DND-41 (cell line): ENCODE data around the gene TK2.

ENCODE experiments used
- ATAC-seq: fragments of 200-7000 bp; cut with Tn5 transposase; 3 replicates; pipeline ENCODE4 v1.9.1; 2021; ENCODE audit warnings: low read depth; ENCODE audit not compliant: insufficient read depth
- DNase-seq: peaks from one replicate; pipeline ENCODE4 v3.0.0-alpha.2; 2020
- H2AFZ ChIP-seq: 2 replicates; pipeline ENCODE4 v1.6.0; 2012; ENCODE audit warnings: low read depth, low read length
- H3K27ac ChIP-seq: 2 replicates; pipeline ENCODE4 v1.5.1; 2012; ENCODE audit warnings: low read length, inconsistent platforms
- H3K27me3 ChIP-seq: fragments of 200-600 bp; sonication (generic); 2 replicates; pipeline ENCODE4 v1.6.0; 2012; ENCODE audit warnings: low read length, mild to moderate bottlenecking, inconsistent platforms; ENCODE audit not compliant: insufficient read depth, poor library complexity
- H3K36me3 ChIP-seq: 2 replicates; pipeline ENCODE4 v1.5.1; 2012; ENCODE audit warnings: low read length, inconsistent platforms; ENCODE audit not compliant: insufficient read depth
- H3K4me1 ChIP-seq: 2 replicates; pipeline ENCODE4 v1.5.1; 2012; ENCODE audit warnings: mild to moderate bottlenecking, low read length; ENCODE audit not compliant: insufficient read depth
- H3K4me2 ChIP-seq: 2 replicates; pipeline ENCODE4 v1.6.0; 2012; ENCODE audit warnings: mild to moderate bottlenecking, moderate library complexity, low read length, inconsistent platforms; ENCODE audit not compliant: insufficient read depth
- H3K4me3 ChIP-seq, 2 experiments: fragments of 200-600 bp in 1 of 2; shearing (Covaris generic) in 1 of 2; 2 replicates each; pipeline ENCODE4 v1.5.1; 2012 to 2016; ENCODE audit warnings: inconsistent platforms in 2 of 2, low read length in 2 of 2, mild to moderate bottlenecking in 2 of 2, low read depth in 1 of 2, moderate library complexity in 1 of 2
- H3K79me2 ChIP-seq: 2 replicates; pipeline ENCODE4 v1.6.0; 2012; ENCODE audit warnings: low read length, inconsistent platforms; ENCODE audit not compliant: insufficient read depth
- H3K9ac ChIP-seq: 2 replicates; pipeline ENCODE4 v1.6.0; 2012; ENCODE audit warnings: low read depth, mild to moderate bottlenecking, inconsistent platforms, low read length, moderate library complexity
- H3K9me3 ChIP-seq: 2 replicates; pipeline ENCODE4 v1.5.1; 2012; ENCODE audit warnings: low read length, moderate library complexity, mild to moderate bottlenecking, inconsistent platforms; ENCODE audit not compliant: insufficient read depth, severe bottlenecking
- H4K20me1 ChIP-seq: 2 replicates; pipeline ENCODE4 v1.6.0; 2012; ENCODE audit warnings: low read length; ENCODE audit not compliant: insufficient read depth
- EZH2 ChIP-seq: IDR thresholded peaks from 3 replicates; pipeline ENCODE4 v1.6.1; 2012; ENCODE audit warnings: borderline replicate concordance, low read depth, mild to moderate bottlenecking, moderate library complexity, low read length, inconsistent platforms; ENCODE audit not compliant: severe bottlenecking
- TF ChIP-seq, protein P1 (sequence below): IDR thresholded peaks from 2 replicates; pipeline ENCODE4 v1.5.1; 2012; ENCODE audit warnings: borderline replicate concordance, low read length, moderate library complexity, mild to moderate bottlenecking; ENCODE audit not compliant: poor library complexity, severe bottlenecking; ENCODE audit errors: extremely low read depth

Gene TK2

DNA sequence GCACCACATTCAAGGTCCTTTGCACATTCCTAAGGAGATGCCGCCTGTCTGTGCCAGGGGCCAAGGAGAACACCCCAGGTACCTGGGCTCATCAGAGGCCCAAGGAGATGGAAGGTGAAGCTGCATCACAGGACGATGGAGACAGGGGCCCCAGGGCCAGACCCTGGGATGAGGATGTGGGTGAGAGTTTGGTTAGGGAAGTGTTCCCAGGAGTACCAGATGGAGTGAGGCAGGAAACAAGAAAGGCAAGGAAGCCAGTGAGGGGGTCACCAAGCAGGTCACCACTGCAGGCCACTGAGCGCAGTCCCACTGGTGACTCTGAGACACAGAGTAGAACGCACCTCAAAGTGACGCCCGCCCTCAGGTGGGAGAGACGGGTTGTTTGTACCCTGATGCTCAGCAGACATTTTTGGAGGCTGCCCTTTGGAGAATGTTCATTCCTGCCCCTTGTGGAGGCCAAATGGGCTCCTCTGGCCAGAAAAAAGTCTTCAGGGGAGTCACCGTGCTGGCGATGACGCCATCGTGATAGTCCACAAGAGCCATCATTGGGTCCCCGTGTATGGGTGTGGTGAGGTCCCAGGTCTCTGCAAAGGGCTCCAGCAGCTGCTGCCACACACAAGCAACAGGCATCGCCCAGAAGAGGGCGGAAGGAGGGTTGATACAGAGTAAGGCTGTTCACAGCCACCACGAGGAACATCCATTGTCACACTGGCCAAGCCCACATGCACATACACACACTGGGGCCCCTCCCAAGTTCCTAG is 65.3 kb downstream of the TK2 start:
- H4K20me1 ChIP-seq, result no peaks in the 10 kb centered on the region
- H3K79me2 ChIP-seq, result no peaks in the 10 kb centered on the region
- no peaks in the 10 kb centered on the region for H3K27me3 ChIP-seq
- H3K9me3 ChIP-seq, result no peaks in the 10 kb centered on the region
- no peak overlapping the region for H2AFZ ChIP-seq
- no peak overlapping the region for H3K4me3 ChIP-seq
- H3K36me3 ChIP-seq, result no peaks in the 10 kb centered on the region
- ATAC-seq (no peak), DNase-seq (no peak)
- peaks cover 8% of the 10 kb centered on the region for H3K4me1 ChIP-seq
- H3K9ac ChIP-seq, result no peak overlapping the region
- no peak overlapping the region for H3K27ac ChIP-seq
- TF ChIP-seq, protein P1, sequence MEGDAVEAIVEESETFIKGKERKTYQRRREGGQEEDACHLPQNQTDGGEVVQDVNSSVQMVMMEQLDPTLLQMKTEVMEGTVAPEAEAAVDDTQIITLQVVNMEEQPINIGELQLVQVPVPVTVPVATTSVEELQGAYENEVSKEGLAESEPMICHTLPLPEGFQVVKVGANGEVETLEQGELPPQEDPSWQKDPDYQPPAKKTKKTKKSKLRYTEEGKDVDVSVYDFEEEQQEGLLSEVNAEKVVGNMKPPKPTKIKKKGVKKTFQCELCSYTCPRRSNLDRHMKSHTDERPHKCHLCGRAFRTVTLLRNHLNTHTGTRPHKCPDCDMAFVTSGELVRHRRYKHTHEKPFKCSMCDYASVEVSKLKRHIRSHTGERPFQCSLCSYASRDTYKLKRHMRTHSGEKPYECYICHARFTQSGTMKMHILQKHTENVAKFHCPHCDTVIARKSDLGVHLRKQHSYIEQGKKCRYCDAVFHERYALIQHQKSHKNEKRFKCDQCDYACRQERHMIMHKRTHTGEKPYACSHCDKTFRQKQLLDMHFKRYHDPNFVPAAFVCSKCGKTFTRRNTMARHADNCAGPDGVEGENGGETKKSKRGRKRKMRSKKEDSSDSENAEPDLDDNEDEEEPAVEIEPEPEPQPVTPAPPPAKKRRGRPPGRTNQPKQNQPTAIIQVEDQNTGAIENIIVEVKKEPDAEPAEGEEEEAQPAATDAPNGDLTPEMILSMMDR, result no peak
- no peak for TF ChIP-seq EZH2
- no peak overlapping the region for H3K4me2 ChIP-seq

DNA sequence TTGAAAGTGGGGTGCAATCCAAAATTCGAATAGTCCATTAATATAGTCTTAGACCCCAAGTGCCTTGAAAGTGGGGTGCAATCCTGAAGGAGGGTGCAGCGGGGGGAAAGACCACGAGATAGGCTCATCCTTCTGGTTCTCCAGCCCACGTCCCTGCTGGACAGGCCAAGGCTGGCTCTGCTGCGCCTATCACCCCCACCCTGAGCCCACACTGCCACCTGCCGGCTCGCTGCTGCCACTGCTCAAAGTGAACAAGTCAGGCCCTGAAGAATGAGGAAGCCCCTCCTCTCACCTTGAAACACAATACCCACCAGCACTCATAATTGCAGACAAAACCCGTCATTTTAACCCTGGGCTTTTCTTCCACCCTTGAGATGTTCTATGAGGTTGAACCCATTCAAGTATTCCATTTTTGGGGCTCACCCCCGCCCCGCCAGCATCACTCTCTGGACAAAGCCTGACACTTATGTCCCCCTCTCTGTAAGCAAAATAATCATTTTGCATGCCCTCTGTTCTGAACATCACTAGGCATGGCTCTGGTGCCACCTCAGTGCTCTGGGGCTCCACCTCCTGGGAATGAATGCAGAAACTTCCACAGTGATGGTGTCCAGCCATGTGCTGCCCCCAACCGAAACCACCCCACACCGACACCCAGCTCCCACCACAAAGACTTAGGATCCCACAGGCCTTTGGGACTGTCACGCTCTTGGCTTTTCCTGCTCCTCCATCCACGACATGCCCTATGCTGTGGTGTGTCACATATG is 66.1 kb downstream of the TK2 start:
- Histone ChIP-seq H3K4me3 (no peak overlapping the region), H3K9ac (no peak overlapping the region), H3K36me3 (no peaks in the 10 kb centered on the region), H3K27ac (no peak overlapping the region), H3K27me3 (no peaks in the 10 kb centered on the region), H4K20me1 (no peaks in the 10 kb centered on the region), H3K9me3 (no peaks in the 10 kb centered on the region), H2AFZ (no peak overlapping the region), H3K4me2 (no peak overlapping the region), H3K4me1 (peaks cover 8% of the 10 kb centered on the region), H3K79me2 (no peaks in the 10 kb centered on the region)
- DNase-seq, result peak; percentile 82
- peak; percentile 88 for ATAC-seq
- TF ChIP-seq, protein P1, result peak; percentile 98
- no peak for TF ChIP-seq EZH2

DNA sequence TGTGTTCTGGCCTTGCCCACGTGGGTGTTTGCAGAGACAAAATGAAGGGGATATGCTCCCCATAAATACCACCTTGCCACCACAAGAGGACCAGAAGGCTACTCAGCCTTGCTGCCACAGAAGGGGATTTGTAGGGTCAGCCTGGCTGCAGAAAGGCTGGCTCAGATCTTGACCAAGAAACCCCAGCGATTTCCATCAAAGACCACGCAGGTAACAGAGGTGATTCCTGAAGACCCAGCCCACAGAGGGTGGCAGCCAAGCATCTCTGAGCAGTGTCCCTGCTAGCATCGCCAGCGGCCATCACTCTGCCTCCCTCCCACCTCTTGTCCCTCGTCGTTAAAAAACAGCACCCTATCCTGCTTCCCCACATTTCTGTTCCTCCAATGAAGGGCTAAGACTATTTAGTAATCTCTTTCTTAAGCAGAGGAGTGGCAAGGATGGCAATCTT is 68.0 kb downstream of the TK2 start:
- Histone ChIP-seq H3K9ac (no peak overlapping the region), H2AFZ (no peak overlapping the region), H3K36me3 (no peaks in the 10 kb centered on the region), H3K9me3 (no peaks in the 10 kb centered on the region), H3K79me2 (no peaks in the 10 kb centered on the region), H3K4me1 (peaks cover 13% of the 10 kb centered on the region), H3K27me3 (no peaks in the 10 kb centered on the region), H3K4me2 (no peak overlapping the region), H3K27ac (no peak overlapping the region), H4K20me1 (no peaks in the 10 kb centered on the region), H3K4me3 (no peak overlapping the region)
- ATAC-seq, result no peak
- no peak for DNase-seq
- TF ChIP-seq EZH2, result no peak
- TF ChIP-seq, protein P1, result no peak
